CD14-positive monocyte (primary cell): ENCODE measurements around the gene CHN2. TPM values are rescaled to one million over a fixed set of nuclear protein-coding genes. Genes with fewer than 3 reads are reported as not detected.

ENCODE experiments used
- DNase-seq, 3 donors: peaks; one replicate each; pipeline ENCODE4 v3.0.0-alpha.2; 2011 to 2022
- H2AFZ ChIP-seq: 2 replicates; pipeline ENCODE4 v1.6.0; 2012; ENCODE audit warnings: mild to moderate bottlenecking, low read depth, low read length, inconsistent platforms; ENCODE audit not compliant: insufficient read depth, poor library complexity, severe bottlenecking
- H3K27ac ChIP-seq, 2 donors: 1 replicate in 1 of 2; 2 replicates in 1 of 2; pipeline ENCODE4 v1.5.1; 2012 to 2013; ENCODE audit warnings: low read length in 2 of 2, control low read depth in 1 of 2, inconsistent platforms in 1 of 2, low read depth in 1 of 2, mild to moderate bottlenecking in 1 of 2
- H3K27me3 ChIP-seq, 2 donors: one replicate each; pipeline versions ENCODE4 v1.6.0 to v1.6.1; 2011 to 2013; ENCODE audit warnings: low read length in 2 of 2; ENCODE audit not compliant: control insufficient read depth in 2 of 2, insufficient read depth in 2 of 2
- H3K36me3 ChIP-seq, 2 donors: replicated peaks in 1 of 2; 1 replicate in 1 of 2; 2 replicates in 1 of 2; pipeline versions ENCODE4 v1.5.1 to v1.6.1; 2012 to 2013; ENCODE audit warnings: low read length in 2 of 2, control low read depth in 1 of 2, inconsistent platforms in 1 of 2, mild to moderate bottlenecking in 1 of 2; ENCODE audit not compliant: insufficient read depth in 2 of 2, control insufficient read depth in 1 of 2
- H3K4me1 ChIP-seq, 2 donors: 1 replicate in 1 of 2; 2 replicates in 1 of 2; pipeline versions ENCODE4 v1.5.1 to v1.6.1; 2012 to 2013; ENCODE audit warnings: low read length in 2 of 2, control low read depth in 1 of 2, inconsistent platforms in 1 of 2, mild to moderate bottlenecking in 1 of 2, moderate library complexity in 1 of 2; ENCODE audit not compliant: insufficient read depth in 2 of 2, control insufficient read depth in 1 of 2
- H3K4me2 ChIP-seq: replicated peaks from 2 replicates; pipeline ENCODE3; 2012; ENCODE audit warnings: low read length, moderate library complexity, mild to moderate bottlenecking; ENCODE audit not compliant: poor library complexity, severe bottlenecking; ENCODE audit errors: extremely low read depth
- H3K4me3 ChIP-seq, 3 experiments: fragments of 200-600 bp in 1 of 3; sonication (generic) in 1 of 3; replicated peaks in 1 of 3; 1 replicate in 2 of 3; 2 replicates in 1 of 3; pipeline ENCODE4 v1.5.1; 2011 to 2013; ENCODE audit warnings: low read length in 3 of 3, mild to moderate bottlenecking in 3 of 3, control low read depth in 2 of 3, low read depth in 2 of 3, inconsistent platforms in 1 of 3, moderate library complexity in 1 of 3
- H3K79me2 ChIP-seq: 2 replicates; pipeline ENCODE4 v1.6.0; 2012; ENCODE audit warnings: mild to moderate bottlenecking, control low read depth, inconsistent platforms, low read length, moderate library complexity; ENCODE audit not compliant: insufficient read depth
- H3K9ac ChIP-seq: 2 replicates; pipeline ENCODE4 v1.6.0; 2017; ENCODE audit warnings: low read length, mild to moderate bottlenecking; ENCODE audit not compliant: insufficient read depth, poor library complexity, severe bottlenecking
- H3K9me3 ChIP-seq, 2 donors: replicated peaks in 1 of 2; 1 replicate in 1 of 2; 2 replicates in 1 of 2; pipeline versions ENCODE4 v1.5.1 to v1.6.1; 2012 to 2013; ENCODE audit warnings: low read length in 2 of 2, control low read depth in 1 of 2; ENCODE audit not compliant: control insufficient read depth in 1 of 2, insufficient read depth in 1 of 2
- H4K20me1 ChIP-seq: 2 replicates; pipeline ENCODE4 v1.6.0; 2012; ENCODE audit warnings: mild to moderate bottlenecking, low read length, control low read depth, moderate library complexity; ENCODE audit not compliant: insufficient read depth
- H3K27ac Mint-ChIP-seq, 7 donors: one replicate each; pipeline ENCODE4 v1.8.0; 2020; ENCODE audit warnings: mild to moderate bottlenecking in 7 of 7, mixed read lengths in 7 of 7, moderate library complexity in 6 of 7, inconsistent platforms in 2 of 7
- H3K27me3 Mint-ChIP-seq, 3 donors: one replicate each; pipeline ENCODE4 v1.8.0; 2021 to 2022; ENCODE audit warnings: low read depth in 3 of 3, mild to moderate bottlenecking in 3 of 3, mixed read lengths in 3 of 3, moderate library complexity in 3 of 3, inconsistent platforms in 1 of 3
- H3K36me3 Mint-ChIP-seq, 2 donors: one replicate each; pipeline ENCODE4 v1.8.0; 2020; ENCODE audit warnings: mixed read lengths in 2 of 2, inconsistent platforms in 1 of 2, mild to moderate bottlenecking in 1 of 2
- H3K4me1 Mint-ChIP-seq: one replicate; pipeline ENCODE4 v1.8.0; 2020; ENCODE audit warnings: mild to moderate bottlenecking, mixed read lengths
- H3K4me3 Mint-ChIP-seq, 2 donors: one replicate each; pipeline ENCODE4 v1.8.0; 2020; ENCODE audit warnings: mild to moderate bottlenecking in 2 of 2, mixed read lengths in 2 of 2, moderate library complexity in 1 of 2
- H3K9me3 Mint-ChIP-seq, 7 donors: one replicate each; pipeline ENCODE4 v1.8.0; 2020 to 2022; ENCODE audit warnings: mixed read lengths in 7 of 7, mild to moderate bottlenecking in 6 of 7, moderate library complexity in 6 of 7, inconsistent platforms in 2 of 7
- WGBS: methylation state at CpG from one replicate; pipeline ENCODE4 v1.1.5; 2013; ENCODE audit warnings: missing lambda C conversion rate; ENCODE audit not compliant: insufficient coverage; 5-methylcytosine and 5-hydroxymethylcytosine counted together
- intact Hi-C, 2 donors: fragments of 100-400 bp; cut with micrococcal nuclease; formaldehyde crosslinking; loops; one replicate each; pipeline versions ENCODE4 v1.15.0 to v1.15.1; 2023
- polyA plus RNA-seq, 3 donors: library from polyadenylated mRNA; depleted of rRNA in 1 of 3; unstranded in 2 of 3; stranded (reverse) in 1 of 3; fragments of 300-500 nt in 2 of 3; fragments of >200 nt in 1 of 3; fragmentation: Illumina TruSeq in 2 of 3; gene quantifications; 1 replicate in 2 of 3; 2 replicates in 1 of 3; pipeline ENCODE4 v1.2.3, GENCODE V29; 2012 to 2021
- TF ChIP-seq, protein P1 (sequence below): fragments of 200-600 bp; IDR thresholded peaks from one replicate; pipeline ENCODE4 v1.8.0; 2022; ENCODE audit warnings: antibody characterized with exemption, mild to moderate bottlenecking

The CHN2 gene
- polyA plus RNA-seq, 3 donors: 26.6 to 66.5 (median 44.8) TPM

DNA sequence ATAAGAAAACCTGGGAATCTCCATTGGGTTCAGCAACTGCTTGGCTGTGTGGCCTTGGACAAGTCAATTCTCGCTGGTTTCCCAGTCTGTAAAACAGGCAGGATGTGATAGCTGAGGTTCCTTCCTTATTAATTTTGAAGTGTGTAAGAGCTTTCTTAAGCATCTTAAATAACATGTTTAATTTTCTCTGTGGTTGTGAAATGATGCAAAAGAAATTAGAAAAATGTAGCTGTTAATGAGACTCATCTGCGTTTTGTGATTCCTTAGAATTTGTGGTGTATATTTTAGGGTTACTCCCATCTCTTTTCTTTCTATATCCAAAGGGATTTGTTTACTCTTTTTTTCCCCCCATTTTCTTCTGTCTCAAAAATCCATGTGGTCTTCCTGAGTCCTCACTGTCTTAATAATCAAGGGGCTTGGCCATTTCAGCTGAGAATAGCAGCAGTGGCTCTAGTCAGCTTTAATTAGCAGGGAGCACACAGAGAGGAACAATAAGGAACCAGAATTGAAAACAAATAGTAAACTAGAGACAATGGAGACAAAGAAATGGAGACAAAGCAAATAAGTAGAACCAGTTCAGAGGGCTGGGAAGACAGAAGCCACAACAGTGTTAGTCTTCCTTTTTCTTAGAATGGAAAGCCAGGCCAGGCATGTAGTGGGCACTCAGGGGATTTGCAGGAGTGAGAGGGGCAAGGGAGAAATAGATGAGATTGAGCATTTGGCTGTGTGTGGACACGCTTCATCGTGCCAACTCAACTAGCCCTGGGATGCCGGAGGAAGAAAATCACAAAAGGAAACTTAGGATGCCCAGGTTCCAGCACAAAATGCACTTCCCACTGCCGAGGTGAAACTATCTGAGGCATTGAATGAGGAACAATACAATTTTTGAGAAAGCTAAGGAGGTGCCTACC is 93.9 kb downstream of the CHN2 start:
- intact Hi-C loops: loop anchor here in 1 of 2 donors (10.0 kb wide), 1 partner anchor 94 kb away; the partner anchor contains the start of gene CHN2
- Mint-ChIP-seq H3K36me3 (peaks cover 13 to 22% of the 10 kb centered on the region in 2 donors), H3K27ac (peak overlapping the region in 2 of 7 donors; percentile 75 to 80), H3K27me3 (peaks cover 0 to 5% (median 0%) of the 10 kb centered on the region in 3 donors), H3K4me1 (peaks cover 40% of the 10 kb centered on the region), H3K4me3 (no peak overlapping the region), H3K9me3 (no peaks in the 10 kb centered on the region)
- H3K27ac ChIP-seq: peak overlapping the region in 1 of 2 donors; percentile 1
- no peaks in the 10 kb centered on the region for H3K9me3 ChIP-seq
- no peaks in the 10 kb centered on the region for H3K79me2 ChIP-seq
- TF ChIP-seq, protein P1, sequence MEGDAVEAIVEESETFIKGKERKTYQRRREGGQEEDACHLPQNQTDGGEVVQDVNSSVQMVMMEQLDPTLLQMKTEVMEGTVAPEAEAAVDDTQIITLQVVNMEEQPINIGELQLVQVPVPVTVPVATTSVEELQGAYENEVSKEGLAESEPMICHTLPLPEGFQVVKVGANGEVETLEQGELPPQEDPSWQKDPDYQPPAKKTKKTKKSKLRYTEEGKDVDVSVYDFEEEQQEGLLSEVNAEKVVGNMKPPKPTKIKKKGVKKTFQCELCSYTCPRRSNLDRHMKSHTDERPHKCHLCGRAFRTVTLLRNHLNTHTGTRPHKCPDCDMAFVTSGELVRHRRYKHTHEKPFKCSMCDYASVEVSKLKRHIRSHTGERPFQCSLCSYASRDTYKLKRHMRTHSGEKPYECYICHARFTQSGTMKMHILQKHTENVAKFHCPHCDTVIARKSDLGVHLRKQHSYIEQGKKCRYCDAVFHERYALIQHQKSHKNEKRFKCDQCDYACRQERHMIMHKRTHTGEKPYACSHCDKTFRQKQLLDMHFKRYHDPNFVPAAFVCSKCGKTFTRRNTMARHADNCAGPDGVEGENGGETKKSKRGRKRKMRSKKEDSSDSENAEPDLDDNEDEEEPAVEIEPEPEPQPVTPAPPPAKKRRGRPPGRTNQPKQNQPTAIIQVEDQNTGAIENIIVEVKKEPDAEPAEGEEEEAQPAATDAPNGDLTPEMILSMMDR: no peak
- no peak overlapping the region for H3K9ac ChIP-seq
- WGBS: 20% methylated on average over 1 of the region's 6 CpGs
- no peak for DNase-seq
- H3K4me2 ChIP-seq: peak overlapping the region; percentile 23
- no peaks in the 10 kb centered on the region for H3K36me3 ChIP-seq
- H3K4me3 ChIP-seq: no peak overlapping the region
- H3K4me1 ChIP-seq: peaks cover 33 to 37% of the 10 kb centered on the region in 2 donors
- H4K20me1 ChIP-seq: peaks cover 90% of the 10 kb centered on the region
- H2AFZ ChIP-seq: no peak overlapping the region
- H3K27me3 ChIP-seq: no peaks in the 10 kb centered on the region

DNA sequence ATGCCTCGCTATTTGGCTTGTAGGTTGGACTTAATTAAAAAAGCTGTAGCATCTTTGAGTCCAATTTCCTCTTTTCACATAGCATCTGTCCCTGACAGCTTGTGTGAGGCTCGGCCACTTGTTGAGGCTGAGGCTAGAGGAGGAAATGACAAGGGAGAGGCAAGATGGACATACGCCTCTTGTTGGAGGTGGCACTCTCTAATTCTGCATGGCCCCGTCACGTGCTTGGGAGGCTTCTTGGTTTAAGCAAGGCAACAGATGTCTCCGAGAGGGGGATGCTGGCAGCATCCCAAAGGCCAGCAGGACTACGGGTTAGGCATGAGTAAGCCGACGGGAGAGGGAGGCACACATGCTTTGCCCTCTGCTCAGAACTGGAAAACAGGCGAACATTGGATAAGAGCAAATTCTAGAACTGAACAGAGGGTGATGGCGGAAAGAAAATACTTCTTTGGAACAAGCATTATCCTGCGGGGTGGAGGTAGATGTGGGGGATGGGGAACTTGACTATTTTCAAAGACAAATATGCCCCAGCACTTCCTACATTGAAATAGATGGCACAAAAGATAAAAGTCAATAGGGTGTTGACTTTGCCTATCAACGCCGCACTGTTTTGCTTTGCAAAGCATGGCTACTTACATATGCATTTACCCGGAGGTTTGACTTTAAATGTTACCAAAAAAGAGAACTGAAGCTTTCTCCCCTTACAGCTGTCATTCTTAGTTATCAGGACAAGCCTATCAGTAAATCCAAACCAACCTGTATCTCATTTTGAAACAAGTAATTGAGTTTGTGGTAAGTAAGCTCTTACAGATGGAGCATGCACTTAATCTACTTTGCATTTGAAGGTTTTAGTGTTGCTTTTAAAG is 94.8 kb downstream of the CHN2 start:
- Histone ChIP-seq H3K4me1 (peaks cover 30 to 36% of the 10 kb centered on the region in 2 donors), H3K36me3 (peaks cover 0 to under 1% of the 10 kb centered on the region in 2 donors), H3K79me2 (no peaks in the 10 kb centered on the region), H3K4me3 (no peak overlapping the region), H3K9me3 (no peaks in the 10 kb centered on the region), H4K20me1 (peaks cover 87% of the 10 kb centered on the region), H3K9ac (no peak overlapping the region), H3K4me2 (peak overlapping the region; percentile 23), H2AFZ (no peak overlapping the region), H3K27me3 (no peaks in the 10 kb centered on the region), H3K27ac (peak overlapping the region in 1 of 2 donors; percentile 1)
- 13% methylated on average over 10 of the region's 15 CpGs for WGBS
- H3K27me3 Mint-ChIP-seq: peaks cover 0 to 3% (median 0%) of the 10 kb centered on the region in 3 donors
- peak overlapping the region in 1 of 2 donors; percentile 26 for H3K4me3 Mint-ChIP-seq
- intact Hi-C loops: loop anchor here in 1 of 2 donors (10.0 kb wide), 1 partner anchor 95 kb away; the partner anchor contains the start of gene CHN2
- DNase-seq: peak; percentile 31 to 54 (median 37)
- peaks cover 37% of the 10 kb centered on the region for H3K4me1 Mint-ChIP-seq
- H3K9me3 Mint-ChIP-seq: no peaks in the 10 kb centered on the region
- TF ChIP-seq, protein P1: no peak
- H3K36me3 Mint-ChIP-seq: peaks cover 17 to 28% of the 10 kb centered on the region in 2 donors
- H3K27ac Mint-ChIP-seq: peak overlapping the region in 4 of 7 donors; percentile 21 to 81 (median 38)
